A204.1 (cell line): ENCODE measurements around the gene TCF7L2.

Experiments
- FAIRE-seq: peaks from 2 replicates; lab custom pipeline; 2012; peaks lifted over from hg19 to GRCh38; lab: Jason Lieb, UNC

Gene TCF7L2

DNA sequence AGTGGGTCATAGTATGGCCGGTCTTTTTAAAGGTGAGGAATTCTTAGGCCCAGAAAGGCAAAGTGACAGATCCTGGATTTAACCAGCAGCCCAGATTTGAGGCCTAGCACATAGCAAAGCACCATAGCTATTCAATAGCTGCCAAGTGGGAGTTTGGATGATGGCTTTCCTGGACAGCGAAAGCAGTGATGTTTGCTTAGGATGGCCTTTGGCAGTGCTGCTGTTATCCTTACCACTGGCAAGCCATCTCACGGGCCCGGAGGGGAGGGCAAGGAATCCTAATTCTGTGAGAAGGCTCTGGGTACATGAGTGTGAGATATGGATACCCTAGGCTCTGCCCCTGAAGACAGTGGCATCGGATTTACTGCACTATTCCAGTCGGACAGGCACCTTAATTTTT is 50.4 kb downstream of the TCF7L2 start:
- no peak for FAIRE-seq

DNA sequence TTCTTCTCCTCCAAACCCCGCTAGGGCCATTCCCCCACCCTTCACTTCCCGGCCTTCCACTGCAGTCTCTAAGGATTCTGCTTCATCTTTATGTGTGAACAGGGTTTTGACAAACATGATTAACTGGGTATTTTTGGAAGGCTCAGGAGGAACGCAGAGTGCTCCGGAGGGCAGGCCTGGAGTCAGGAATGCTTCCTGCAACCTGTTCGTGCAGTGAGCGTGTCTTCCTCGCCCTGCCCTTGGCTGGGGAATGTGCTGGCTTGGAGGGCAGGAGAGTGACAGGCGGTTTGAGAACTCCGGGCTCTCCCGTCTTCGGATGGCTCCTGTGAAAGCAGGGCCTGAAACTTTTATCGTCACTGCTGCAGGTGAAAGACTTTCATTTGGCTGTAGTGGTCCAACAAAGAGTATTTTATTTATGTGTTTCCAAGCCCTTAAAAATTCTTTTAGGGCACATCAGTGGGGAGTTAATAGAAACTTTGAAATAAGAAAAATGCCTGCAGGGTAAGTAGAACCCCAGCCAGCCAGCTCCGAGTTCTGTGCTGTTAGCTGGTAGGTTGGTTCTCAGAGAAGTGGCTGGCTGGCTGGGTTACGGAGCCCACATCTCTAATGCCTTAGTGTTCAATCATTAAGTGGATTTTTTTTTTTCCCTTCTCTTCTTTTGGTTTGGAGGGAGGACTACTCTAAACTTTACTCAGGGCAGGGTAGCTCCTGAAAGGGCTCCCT is 51.0 kb downstream of the TCF7L2 start:
- FAIRE-seq = no peak

- no peak for FAIRE-seq
Observed at GRCh38 chr10:113001599-113002448, 51.8 kb downstream of the TCF7L2 start.

GRCh38 chr10:113002449-113002777 is 52.4 kb downstream of the TCF7L2 start:
- FAIRE-seq = no peak

DNA sequence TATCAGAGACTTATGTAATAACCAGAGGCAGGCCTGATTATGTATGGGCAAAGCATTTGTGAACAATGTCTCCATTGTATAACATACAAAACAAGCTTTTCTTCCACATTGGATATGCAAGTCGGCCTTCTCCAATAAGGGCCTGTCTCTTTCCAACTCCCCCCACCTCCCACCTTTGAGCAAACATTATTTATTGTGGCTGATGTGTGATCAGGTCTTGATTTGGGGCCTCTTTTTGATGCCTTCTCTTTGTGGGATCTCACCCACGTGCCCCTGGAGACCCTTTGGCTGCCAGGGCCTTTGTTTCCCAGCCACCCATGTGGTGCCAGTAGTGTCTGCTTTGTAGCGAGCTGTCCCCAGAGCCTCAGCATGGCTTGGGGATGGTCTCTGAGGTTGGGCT is 53.0 kb downstream of the TCF7L2 start:
- FAIRE-seq = no peak

GRCh38 chr10:113004069-113004618 is 54.1 kb downstream of the TCF7L2 start:
- no peak for FAIRE-seq

DNA sequence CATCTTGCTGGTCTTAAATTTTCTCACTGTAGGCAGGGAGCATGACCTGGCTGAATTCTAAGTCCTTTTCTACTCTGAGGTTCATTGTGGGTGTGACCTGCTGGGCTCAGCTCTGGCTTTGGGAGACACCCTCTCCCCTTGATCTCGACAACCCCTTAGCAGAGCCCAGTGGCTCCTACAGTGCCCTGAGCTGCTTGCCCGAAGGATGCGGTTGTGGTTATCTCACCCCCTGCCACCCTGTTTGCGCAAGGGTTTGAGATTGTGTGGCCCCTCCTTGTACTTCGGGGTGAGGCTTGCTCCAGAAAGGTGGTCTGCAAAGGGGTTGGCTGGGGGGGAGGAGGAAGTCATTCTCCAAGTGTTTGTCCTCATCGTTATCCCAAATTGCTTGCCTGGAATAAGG is 55.3 kb downstream of the TCF7L2 start:
- FAIRE-seq = no peak

DNA sequence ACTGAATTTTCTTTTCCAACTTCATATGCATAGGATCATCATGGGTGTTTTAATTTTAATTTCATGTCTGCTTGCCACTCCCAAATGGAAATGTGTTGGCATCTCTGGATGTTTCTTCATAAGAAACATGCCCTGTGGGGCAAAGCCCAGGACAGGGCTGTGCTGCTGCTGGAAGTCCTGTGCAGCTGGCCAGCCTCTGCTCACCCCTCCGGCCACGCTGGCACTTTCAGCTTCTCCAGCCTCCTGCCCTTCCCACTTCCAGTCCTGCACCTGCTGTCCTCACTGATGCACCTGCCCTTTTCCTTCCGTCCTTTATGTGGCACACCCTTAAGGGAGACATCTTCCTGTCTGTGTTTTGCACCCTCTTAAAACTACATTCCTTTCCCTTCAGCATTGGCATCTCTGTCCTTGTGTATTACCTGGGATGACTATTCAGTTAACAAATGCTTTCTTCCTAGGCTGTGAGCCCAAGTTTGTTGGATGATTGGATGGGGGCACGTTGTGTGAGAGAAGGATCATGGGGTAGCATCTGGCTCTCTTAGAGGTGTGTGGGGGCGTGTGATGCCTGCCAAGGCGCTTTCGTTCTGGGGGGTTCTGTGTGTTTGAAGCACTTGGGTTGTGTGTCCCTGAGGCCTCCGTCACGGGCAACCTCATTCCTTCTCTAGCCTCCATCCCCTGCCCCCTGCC is 56.8 kb downstream of the TCF7L2 start:
- no peak for FAIRE-seq

DNA sequence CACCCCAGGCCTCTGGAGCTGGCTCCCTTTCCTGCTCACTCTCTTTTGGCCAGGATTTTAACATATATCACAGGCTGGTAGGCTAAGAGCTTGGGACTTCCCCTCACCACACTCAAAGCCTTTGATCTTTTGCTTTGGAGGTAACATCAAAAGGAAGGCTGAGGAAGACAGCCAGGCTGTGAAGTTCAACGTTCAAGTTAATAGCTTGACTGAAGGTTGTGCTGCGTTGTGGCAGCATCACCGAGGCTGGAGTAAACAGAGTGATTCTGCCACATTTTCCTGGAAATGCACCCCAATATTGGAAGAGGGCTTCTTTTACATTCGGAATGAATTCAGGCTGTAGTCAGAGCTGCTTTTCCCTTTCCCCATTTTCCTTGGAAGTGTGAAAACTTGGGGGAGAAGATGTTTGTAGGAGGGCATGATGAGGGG is 57.3 kb downstream of the TCF7L2 start:
- no peak for FAIRE-seq

DNA sequence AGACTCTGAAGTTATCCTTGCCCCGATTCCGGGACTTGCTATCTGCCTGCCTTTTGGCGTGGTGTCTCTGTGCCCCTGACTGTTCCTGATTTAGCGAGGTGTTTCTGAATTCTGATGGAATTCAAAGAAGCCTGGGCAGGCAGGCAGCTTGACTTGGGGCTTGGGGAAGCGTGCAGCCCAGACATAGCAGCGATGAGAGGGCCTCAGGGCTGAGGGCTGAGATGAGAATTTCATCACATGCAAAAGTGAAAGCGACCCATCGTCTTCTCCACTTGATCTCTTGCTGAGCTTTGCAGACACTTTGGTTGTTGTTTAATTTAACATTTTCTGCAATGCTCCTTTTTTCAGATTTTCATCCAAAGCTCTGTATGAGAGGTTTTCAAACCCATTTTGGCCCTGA is 57.8 kb downstream of the TCF7L2 start:
- FAIRE-seq = no peak

GRCh38 chr10:113011592-113012374 is 61.7 kb downstream of the TCF7L2 start:
- no peak for FAIRE-seq

DNA sequence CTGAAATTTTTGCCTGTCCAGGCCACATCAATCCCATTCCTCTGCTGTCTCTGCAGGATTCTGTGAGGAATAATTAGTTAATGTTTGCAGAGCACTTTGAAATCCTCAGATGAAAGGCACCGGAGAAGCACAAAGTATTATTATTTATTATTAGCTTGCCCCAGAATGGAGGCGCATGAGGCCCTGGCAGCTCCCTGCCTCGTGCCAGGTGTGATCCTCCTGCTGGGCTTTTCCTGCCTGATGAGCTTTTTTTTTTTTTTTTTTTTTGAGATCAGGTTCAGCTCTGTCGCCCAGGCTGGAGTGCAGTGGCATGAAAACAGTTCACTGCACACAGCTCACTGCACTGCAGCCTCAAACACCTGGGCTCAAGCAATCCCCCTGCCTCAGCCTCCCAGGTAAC is 65.2 kb downstream of the TCF7L2 start:
- no peak for FAIRE-seq

GRCh38 chr10:113017376-113017775 is 67.3 kb downstream of the TCF7L2 start:
- no peak for FAIRE-seq

DNA sequence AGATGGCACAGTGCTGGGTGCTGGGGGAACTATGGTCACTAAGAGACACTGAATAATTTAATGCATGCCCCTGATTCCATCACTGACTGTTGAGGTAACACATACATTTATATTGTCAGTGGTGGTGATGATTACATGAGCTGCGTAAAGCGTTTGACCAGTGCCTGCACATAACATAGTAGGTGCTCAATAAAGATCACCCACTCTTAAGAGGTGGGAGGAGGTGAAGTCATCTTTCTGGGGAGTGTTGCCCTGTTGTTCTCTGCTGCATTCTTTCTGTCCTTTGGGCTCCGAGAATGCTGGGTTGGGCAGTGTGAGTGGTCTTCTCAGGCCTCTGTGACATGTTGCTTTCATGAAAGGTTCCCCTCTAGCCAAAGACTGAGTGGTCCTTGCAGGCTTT is 68.0 kb downstream of the TCF7L2 start:
- no peak for FAIRE-seq

GRCh38 chr10:113019096-113019495 is 69.0 kb downstream of the TCF7L2 start:
- no peak for FAIRE-seq

DNA sequence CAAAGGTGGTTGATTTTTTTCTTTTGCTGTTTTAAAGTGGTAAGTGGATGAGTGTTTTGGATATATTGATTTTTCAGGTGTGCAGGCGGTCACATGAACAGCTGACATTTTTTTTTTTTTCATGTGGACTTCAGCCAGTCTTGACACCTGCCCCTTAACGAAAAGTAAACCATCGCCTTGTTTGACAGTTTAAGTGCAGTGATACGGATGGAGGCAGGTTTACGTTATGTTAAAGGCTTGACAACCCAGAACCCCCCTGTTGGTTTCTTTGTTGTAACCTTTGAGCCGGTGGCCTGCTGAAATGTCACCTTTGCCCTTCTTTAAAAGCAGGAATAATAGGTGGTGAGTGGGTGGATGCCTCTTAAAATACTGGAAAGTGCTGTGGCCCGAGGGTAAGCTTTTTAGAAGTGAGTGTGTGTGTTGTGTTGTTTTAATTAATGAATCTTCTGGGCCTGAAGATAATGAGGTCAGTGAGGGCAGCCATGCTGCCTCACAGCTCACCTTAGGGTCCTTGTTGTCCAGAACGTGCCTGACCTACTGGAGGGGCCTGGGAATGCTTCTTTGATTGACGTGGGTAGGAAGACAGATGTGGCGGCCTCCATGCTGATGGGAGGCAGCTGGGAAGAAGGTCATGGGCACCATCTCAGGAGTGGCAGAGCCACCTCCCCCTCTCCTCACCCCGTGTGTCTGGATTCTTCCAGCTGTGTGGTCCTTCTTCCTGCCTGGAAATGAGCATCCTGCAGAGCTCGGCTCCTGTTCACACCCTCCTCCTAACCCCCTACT is 69.8 kb downstream of the TCF7L2 start:
- no peak for FAIRE-seq

- FAIRE-seq = no peak
Observed at GRCh38 chr10:113020475-113020753, 70.4 kb downstream of the TCF7L2 start.

DNA sequence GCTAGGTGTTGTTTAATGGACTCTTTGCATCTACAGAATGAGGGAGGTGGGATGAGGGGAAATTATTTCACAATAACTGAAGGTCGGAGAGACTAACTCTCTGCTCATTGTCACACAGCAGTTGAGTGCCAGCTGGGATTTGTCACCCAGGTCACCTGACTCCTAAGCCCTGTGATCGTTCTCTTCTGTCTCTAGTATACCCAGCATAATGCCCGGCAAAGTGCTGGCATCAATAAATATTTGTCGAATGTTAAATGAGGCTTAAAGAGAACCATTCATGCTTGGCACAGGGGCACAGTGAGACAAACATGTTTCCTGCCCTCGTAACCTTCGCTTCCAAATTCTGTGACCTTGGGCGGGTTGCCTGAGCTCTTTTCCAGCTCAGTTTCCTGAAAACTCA is 70.8 kb downstream of the TCF7L2 start:
- no peak for FAIRE-seq

- FAIRE-seq = no peak
Observed at GRCh38 chr10:113021268-113022040, 71.4 kb downstream of the TCF7L2 start.

- no peak for FAIRE-seq
Observed at GRCh38 chr10:113022265-113022664, 72.2 kb downstream of the TCF7L2 start.

- FAIRE-seq = no peak
Observed at GRCh38 chr10:113023017-113023416, 73.0 kb downstream of the TCF7L2 start.
